A549 (cell line): ENCODE measurements around the gene EVI5L.

Experiments
- MYC ChIP-seq: IDR thresholded peaks from 2 replicates; pipeline ENCODE4 v1.6.1; 2012; ENCODE audit warnings: mild to moderate bottlenecking, inconsistent platforms, low read length, improper control_type of control experiment, borderline replicate concordance
- NFE2L2 ChIP-seq: fragments of 150-350 bp; conservative IDR thresholded peaks from 2 replicates; pipeline ENCODE4 v1.6.1; 2014; ENCODE audit warnings: low read length
- NR3C1 ChIP-seq: fragments of >200 bp; sonication (Bioruptor Twin); formaldehyde crosslinking; IDR thresholded peaks from 3 replicates; pipeline ENCODE4 v1.6.1; 2017
- SMC3 ChIP-seq: fragments of >200 bp; sonication (Bioruptor Twin); formaldehyde crosslinking; IDR thresholded peaks from 3 replicates; pipeline ENCODE4 v1.6.1; 2018; ENCODE audit warnings: inconsistent platforms
- SREBF2 ChIP-seq: fragments of 450-650 bp; IDR thresholded peaks from 2 replicates; pipeline ENCODE4 v1.6.1; 2014; ENCODE audit warnings: mild to moderate bottlenecking, moderate library complexity
- TF ChIP-seq, protein P1 (sequence below): fragments of >200 bp; sonication (Bioruptor Twin); formaldehyde crosslinking; IDR thresholded peaks from 3 replicates; pipeline ENCODE4 v1.5.1; 2016

DNA sequence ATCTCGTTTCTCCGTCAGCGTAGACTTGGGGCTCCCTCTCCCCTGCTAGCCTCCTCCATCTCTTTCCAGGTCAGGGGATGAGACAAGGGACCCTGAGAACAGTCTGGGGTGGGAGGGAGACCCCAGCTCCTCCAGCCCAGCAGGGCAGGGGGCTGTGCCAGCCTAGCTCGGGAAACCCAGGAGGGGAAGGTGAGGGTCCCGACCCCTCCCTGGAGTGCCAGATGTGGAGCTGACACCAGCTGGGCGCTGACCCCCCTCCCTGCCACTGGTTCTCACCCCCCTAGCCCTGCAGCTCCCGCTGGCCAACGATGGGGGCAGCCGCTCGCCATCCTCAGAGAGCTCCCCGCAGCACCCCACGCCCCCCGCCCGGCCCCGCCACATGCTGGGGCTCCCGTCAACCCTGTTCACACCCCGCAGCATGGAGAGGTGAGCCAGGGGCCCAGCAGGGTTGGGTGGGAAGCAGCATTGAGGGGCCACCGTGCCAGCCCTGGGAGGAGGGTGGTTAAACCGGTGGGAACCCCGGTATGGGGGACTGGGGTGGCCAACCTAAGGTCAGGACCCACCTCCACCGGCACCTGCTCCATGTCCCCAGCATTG is 79.6 kb downstream of the EVI5L start:
- TF ChIP-seq, protein P1, sequence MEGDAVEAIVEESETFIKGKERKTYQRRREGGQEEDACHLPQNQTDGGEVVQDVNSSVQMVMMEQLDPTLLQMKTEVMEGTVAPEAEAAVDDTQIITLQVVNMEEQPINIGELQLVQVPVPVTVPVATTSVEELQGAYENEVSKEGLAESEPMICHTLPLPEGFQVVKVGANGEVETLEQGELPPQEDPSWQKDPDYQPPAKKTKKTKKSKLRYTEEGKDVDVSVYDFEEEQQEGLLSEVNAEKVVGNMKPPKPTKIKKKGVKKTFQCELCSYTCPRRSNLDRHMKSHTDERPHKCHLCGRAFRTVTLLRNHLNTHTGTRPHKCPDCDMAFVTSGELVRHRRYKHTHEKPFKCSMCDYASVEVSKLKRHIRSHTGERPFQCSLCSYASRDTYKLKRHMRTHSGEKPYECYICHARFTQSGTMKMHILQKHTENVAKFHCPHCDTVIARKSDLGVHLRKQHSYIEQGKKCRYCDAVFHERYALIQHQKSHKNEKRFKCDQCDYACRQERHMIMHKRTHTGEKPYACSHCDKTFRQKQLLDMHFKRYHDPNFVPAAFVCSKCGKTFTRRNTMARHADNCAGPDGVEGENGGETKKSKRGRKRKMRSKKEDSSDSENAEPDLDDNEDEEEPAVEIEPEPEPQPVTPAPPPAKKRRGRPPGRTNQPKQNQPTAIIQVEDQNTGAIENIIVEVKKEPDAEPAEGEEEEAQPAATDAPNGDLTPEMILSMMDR, result no peak
- TF ChIP-seq SREBF2 (no peak), NR3C1 (no peak), MYC (no peak), NFE2L2 (no peak), SMC3 (no peak)
